ENCODE results near the gene WNK1.

- TF ChIP-seq CTCF (IDR thresholded peaks at IDR 0.05; ENCODE audit: extremely low read depth in 1 of 2, insufficient read depth in 1 of 2, low read depth in 1 of 2, low read length in 2 of 2) = no peak
- no peak for TF ChIP-seq EZH2 (IDR thresholded peaks at IDR 0.05; ENCODE audit: borderline replicate concordance, low read depth, low read length, severe bottlenecking)
- no peak for TF ChIP-seq JUN (IDR thresholded peaks at IDR 0.05; ENCODE audit: borderline replicate concordance, insufficient read depth, insufficient read length, low read depth)
- TF ChIP-seq MAX (IDR thresholded peaks at IDR 0.05; ENCODE audit: insufficient read depth, insufficient read length) = no peak
Measured at GRCh38 chr12:765840-766239, 13.5 kb downstream of the WNK1 start.

All from endothelial cell of umbilical vein (primary cell).